Left renal cortex interstitium (tissue), 4 donors: ENCODE measurements around the gene BACE2. TPM values are rescaled to one million over a fixed set of nuclear protein-coding genes. Genes with fewer than 3 reads are reported as not detected.

Source experiments
- DNase-seq, 4 donors: peaks; one replicate each; pipeline ENCODE4 v3.0.0-alpha.2; 2013; ENCODE audit warnings: low read depth in 4 of 4, low spot score in 2 of 4, missing footprints in 1 of 4
- polyA plus RNA-seq, 4 donors: library from polyadenylated mRNA; unstranded; fragments of 120-200 nt; gene quantifications; one replicate each; pipeline ENCODE4 v1.2.1, GENCODE V29; 2013; ENCODE audit not compliant: insufficient read length in 4 of 4

Gene BACE2
- 10 to 100 TPM; 24.6 to 34.0 (median 28.6) TPM for polyA plus RNA-seq

GRCh38 chr21:41167348-41168342 lies at the start of gene BACE2:
Gene BACE2 (plus strand): TSS chr21:41168160. CDS start chr21:41168264, 104 bp downstream.
- DNase-seq = peak in 1 of 4 donors; percentile 57

- no peak for DNase-seq
Measured at GRCh38 chr21:41119901-41120300, 48.1 kb upstream of the BACE2 start.

GRCh38 chr21:41120997-41121396 lies 47.0 kb upstream of the BACE2 start:
- no peak for DNase-seq

GRCh38 chr21:41121785-41122415 lies 46.1 kb upstream of the BACE2 start:
- DNase-seq = peak; percentile 36 to 76 (median 54)

- DNase-seq = no peak
Measured at GRCh38 chr21:41124641-41125201, 43.2 kb upstream of the BACE2 start.

- no peak for DNase-seq
Measured at GRCh38 chr21:41128981-41129380, 39.0 kb upstream of the BACE2 start.

DNA sequence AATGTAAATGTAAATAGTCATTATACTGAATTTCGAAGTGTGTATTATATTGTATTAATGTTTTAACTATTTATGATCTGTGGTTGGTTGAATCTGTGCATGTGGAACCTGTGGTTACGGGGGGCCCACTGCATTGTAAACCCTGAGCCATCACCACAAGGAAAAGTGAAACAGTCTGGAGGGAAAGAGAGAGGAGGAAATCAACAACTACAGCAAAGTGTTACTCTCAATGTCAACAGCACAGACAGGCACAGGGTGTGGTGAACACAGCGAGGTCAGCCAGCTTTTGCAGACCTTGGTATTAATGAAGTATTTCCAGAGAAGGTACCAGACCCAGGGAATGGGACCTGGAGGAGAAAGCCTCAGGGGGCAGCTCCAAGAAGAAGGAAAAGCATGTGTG lies 37.1 kb upstream of the BACE2 start:
- no peak for DNase-seq

GRCh38 chr21:41133874-41134522 lies 34.0 kb upstream of the BACE2 start:
- peak in 1 of 4 donors; percentile 25 for DNase-seq

GRCh38 chr21:41135746-41136145 lies 32.2 kb upstream of the BACE2 start:
- no peak for DNase-seq

DNA sequence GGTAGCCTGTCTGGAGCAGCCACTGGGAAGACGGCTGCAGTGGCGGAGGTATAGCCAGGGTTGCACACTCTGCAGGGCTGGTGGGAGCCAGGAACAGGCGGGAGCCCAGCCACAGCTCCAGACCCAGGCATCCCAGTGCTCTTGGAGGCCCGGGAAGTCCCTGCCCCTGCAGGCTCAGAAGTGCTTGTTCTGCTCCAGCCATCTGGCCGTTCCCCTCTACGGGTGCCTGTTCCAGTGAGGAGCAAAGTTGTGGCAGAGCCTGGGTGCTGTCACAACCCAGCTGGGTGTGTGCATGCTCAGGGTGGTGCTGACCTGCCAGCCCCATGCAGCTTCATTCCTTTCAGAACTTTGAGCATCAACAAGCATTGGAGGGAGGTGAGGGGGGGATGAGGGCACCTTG lies 31.7 kb upstream of the BACE2 start:
- no peak for DNase-seq

GRCh38 chr21:41137401-41137800 lies 30.6 kb upstream of the BACE2 start:
- DNase-seq = no peak

GRCh38 chr21:41137889-41138288 lies 30.1 kb upstream of the BACE2 start:
- DNase-seq = no peak

DNA sequence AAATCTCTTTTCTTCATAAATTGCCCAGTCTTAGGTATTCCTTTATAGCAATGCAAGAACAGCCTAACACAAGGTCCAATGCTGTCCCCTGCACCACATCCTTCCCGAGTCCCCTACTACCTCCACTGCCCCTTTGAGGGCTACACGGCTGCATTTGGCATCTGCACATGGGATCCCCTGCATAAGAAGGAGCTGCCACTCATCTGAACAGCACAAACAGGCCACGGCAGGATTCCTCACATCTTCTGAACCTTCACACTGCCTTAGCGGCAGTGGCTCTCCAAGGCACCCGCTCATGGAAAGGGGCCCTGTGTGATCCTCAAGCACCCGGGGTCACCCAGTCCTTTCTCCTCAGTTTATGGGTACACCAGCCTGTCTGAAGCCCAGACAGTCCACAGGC lies 29.2 kb upstream of the BACE2 start:
- DNase-seq = no peak

GRCh38 chr21:41139275-41139674 lies 28.7 kb upstream of the BACE2 start:
- no peak for DNase-seq

- no peak for DNase-seq
Measured at GRCh38 chr21:41139951-41140350, 28.0 kb upstream of the BACE2 start.

DNA sequence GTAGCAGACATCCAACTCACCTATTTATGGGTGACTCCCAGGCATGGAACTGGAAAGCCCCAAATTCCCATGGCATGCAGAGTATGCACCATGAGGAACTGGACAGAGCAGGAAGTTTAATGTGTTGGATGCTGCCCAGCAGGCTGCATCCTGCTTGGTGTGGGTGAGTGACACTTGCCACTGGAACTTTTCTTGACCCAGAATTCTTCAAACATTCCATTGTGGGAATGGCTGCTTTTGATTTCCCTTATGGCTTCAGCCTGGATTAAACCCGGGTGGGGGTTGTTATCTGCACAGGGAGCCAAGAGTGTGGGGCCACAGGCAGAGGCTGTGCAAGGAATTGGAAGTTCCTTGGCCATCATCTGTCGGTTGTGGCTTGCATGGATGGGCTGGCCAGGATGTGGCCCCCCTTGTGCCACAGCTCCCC lies 26.9 kb upstream of the BACE2 start:
- no peak for DNase-seq

- DNase-seq = no peak
Measured at GRCh38 chr21:41142051-41142795, 25.7 kb upstream of the BACE2 start.

DNA sequence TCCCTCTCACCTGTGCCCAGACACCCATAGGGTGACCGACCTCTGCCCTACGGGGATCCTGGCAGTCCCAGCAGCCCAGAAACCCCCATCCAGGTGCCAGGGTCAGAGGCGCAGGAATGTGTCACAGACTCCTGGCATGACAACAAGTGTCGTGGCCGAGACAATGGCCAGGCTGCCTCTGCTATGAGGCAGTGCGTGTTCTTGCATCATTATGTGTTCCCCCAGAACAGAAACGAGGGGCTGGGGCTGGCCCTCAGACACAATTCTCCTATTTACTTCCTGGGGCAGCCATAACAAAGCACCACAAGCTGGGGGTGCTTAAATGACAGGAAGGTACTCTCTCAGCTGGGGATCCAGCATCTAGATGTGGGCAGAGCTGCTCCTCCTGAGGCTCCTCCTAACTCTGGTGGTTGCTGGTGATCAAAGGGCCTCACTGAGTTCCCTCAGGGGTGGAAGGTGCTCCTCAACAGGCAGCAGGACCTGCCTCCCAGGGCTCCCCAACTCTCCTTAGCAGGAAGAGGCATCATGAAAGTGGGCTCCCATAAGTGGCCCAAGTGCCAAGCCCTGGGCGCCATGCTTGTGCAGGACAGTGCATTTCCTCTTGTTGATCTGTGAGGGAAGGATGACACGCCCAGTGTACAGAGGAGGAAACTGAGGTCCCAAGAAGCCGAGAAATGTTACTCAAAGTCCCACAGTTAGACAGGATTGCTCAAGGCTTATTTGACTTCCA lies 24.2 kb upstream of the BACE2 start:
- no peak for DNase-seq
